ENCODE data around the gene RASA3.

RASA3 gene

DNA sequence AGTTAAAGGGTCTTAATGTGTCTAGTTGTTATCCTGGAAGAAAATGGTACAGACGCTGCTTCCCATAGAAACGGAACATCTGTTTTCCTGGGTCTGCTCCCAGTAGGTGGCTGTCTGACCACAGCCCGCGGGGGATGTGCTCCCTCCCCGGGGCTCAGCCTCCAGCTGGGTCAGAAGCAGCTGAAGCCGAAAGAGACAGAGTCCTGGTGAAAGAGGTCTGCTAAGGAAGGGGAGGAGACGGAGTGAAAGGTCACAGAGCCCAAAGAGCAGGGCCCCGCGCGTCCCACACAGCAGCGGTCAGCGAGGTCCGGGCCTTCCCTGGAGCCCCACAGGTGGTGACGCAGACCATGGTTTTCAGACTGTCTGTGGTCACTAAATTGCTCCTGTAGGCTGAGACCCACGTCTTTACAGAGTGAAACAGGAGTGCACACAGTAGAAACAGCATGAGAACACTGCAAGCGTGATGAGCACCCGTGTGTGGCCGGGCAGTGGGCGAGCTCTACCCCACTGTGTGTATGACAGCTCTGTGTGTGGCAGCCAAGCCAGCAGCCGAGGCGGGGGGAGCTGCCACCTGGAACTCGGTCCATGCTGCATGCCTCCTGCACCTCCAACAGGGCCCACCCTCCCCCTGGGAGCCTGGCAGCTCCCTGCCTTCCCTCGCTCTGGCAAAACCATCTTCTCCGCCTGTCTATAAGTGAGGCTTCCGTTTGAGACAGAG lies 106.5 kb downstream of the RASA3 start:
- Histone ChIP-seq H3K27me3 (ENCODE audit: insufficient read depth, low read length, poor library complexity, severe bottlenecking) (no peaks in the 10 kb centered on the region), H4K20me1 (ENCODE audit: insufficient read depth, low read length, poor library complexity, severe bottlenecking) (no peaks in the 10 kb centered on the region), H3K79me2 (ENCODE audit: insufficient read depth, low read length) (peaks cover 4% of the 10 kb centered on the region; the same call in 1 of the 2 replicates), H3K36me3 (ENCODE audit: insufficient read depth, low read length) (peaks cover 72% of the 10 kb centered on the region; the same call in 1 of the 2 replicates), H3K9me3 (ENCODE audit: insufficient read depth, low read depth, low read length) (no peaks in the 10 kb centered on the region), H3K4me1 (ENCODE audit: insufficient read depth, low read length, poor library complexity, severe bottlenecking) (no peaks in the 10 kb centered on the region), H3K9ac (ENCODE audit: low read depth, low read length, poor library complexity, severe bottlenecking) (no peak overlapping the region), H3K4me3 (ENCODE audit: low read length, poor library complexity, severe bottlenecking) (no peak overlapping the region), H3F3A (ENCODE audit: low read depth) (no peaks in the 10 kb centered on the region), H2AFZ (ENCODE audit: low read length) (no peak overlapping the region), H3K4me2 (ENCODE audit: low read depth, low read length, poor library complexity, severe bottlenecking) (no peak overlapping the region), H3K9me2 (replicated peaks; ENCODE audit: low read depth, low read length) (no peaks in the 10 kb centered on the region)
- no peak for TF ChIP-seq EZH2phosphoT487 (IDR thresholded peaks at IDR 0.05; ENCODE audit: borderline replicate concordance)
- TF ChIP-seq, protein P1, sequence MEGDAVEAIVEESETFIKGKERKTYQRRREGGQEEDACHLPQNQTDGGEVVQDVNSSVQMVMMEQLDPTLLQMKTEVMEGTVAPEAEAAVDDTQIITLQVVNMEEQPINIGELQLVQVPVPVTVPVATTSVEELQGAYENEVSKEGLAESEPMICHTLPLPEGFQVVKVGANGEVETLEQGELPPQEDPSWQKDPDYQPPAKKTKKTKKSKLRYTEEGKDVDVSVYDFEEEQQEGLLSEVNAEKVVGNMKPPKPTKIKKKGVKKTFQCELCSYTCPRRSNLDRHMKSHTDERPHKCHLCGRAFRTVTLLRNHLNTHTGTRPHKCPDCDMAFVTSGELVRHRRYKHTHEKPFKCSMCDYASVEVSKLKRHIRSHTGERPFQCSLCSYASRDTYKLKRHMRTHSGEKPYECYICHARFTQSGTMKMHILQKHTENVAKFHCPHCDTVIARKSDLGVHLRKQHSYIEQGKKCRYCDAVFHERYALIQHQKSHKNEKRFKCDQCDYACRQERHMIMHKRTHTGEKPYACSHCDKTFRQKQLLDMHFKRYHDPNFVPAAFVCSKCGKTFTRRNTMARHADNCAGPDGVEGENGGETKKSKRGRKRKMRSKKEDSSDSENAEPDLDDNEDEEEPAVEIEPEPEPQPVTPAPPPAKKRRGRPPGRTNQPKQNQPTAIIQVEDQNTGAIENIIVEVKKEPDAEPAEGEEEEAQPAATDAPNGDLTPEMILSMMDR (conservative IDR thresholded peaks at IDR 0.05; ENCODE audit: low read length), result no peak

DNA sequence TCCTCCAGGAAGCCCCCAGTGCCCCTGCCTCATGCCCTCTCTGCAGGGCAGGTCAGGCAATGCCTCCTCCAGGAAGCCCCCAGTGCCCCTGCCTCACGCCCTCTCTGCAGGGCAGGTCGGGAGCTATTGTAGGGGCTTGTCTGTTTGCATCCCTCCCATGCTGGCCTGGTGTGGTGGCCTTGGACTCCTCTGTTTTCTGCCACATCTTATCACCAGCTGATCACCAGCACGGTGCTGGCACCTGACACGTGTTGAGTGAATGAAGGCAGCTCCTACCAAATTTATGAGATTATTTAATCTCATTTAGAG lies 107.1 kb downstream of the RASA3 start:
- Histone ChIP-seq H2AFZ (ENCODE audit: low read length) (no peak overlapping the region), H3K4me3 (ENCODE audit: low read length, poor library complexity, severe bottlenecking) (no peak overlapping the region), H3K4me1 (ENCODE audit: insufficient read depth, low read length, poor library complexity, severe bottlenecking) (no peaks in the 10 kb centered on the region), H4K20me1 (ENCODE audit: insufficient read depth, low read length, poor library complexity, severe bottlenecking) (no peaks in the 10 kb centered on the region), H3K36me3 (ENCODE audit: insufficient read depth, low read length) (peaks cover 74% of the 10 kb centered on the region; the same call in 1 of the 2 replicates), H3K4me2 (ENCODE audit: low read depth, low read length, poor library complexity, severe bottlenecking) (no peak overlapping the region), H3K9ac (ENCODE audit: low read depth, low read length, poor library complexity, severe bottlenecking) (no peak overlapping the region), H3K27me3 (ENCODE audit: insufficient read depth, low read length, poor library complexity, severe bottlenecking) (no peaks in the 10 kb centered on the region), H3F3A (ENCODE audit: low read depth) (no peaks in the 10 kb centered on the region), H3K9me3 (ENCODE audit: insufficient read depth, low read depth, low read length) (no peaks in the 10 kb centered on the region), H3K9me2 (replicated peaks; ENCODE audit: low read depth, low read length) (no peaks in the 10 kb centered on the region), H3K79me2 (ENCODE audit: insufficient read depth, low read length) (no peaks in the 10 kb centered on the region)
- TF ChIP-seq EZH2phosphoT487 (IDR thresholded peaks at IDR 0.05; ENCODE audit: borderline replicate concordance), result no peak
- TF ChIP-seq, protein P1 (conservative IDR thresholded peaks at IDR 0.05; ENCODE audit: low read length), result no peak

DNA sequence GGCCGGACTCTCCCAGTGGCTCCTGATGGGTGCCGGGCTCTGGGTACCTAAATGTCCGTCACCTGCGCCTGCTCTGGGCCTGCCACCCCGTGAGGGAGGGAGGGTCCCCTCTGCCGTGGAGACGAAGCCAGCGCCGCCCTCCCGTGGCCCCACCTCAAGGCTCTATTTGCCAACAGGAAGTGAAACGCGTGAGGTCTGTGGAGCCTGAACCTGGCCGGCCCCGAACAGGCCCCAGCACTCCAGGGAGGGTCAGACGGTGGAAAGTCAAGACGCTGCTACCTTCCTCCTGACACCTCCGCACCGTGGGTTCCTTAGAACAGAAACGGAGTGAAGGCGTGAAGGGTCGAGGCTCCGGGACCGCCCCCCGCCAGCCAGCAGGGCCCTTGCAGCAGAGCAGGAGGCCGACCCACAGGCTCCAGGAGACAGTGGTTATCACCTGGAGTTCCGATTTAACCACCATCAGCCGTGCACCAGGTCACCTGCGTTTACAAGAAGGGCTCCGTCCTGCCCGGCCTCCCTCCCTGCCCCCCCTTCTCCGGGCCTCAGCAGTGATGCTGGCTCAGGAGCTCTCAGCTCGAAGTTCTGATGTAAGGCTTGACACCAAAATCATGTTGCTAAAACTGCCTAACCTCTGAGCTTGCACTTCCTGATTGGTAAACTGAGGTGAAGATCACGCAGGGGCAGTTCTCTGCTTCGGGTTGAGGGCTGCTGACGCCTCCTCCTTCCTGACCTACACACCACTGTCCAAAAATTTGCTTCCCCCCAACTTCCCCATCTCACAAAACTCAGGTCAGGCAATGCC lies 107.6 kb downstream of the RASA3 start:
- H4K20me1 ChIP-seq (ENCODE audit: insufficient read depth, low read length, poor library complexity, severe bottlenecking), result no peaks in the 10 kb centered on the region
- peaks cover 77% of the 10 kb centered on the region; the same call in 1 of the 2 replicates for H3K36me3 ChIP-seq (ENCODE audit: insufficient read depth, low read length)
- H3K4me2 ChIP-seq (ENCODE audit: low read depth, low read length, poor library complexity, severe bottlenecking), result no peak overlapping the region
- no peaks in the 10 kb centered on the region for H3K9me3 ChIP-seq (ENCODE audit: insufficient read depth, low read depth, low read length)
- H3K4me1 ChIP-seq (ENCODE audit: insufficient read depth, low read length, poor library complexity, severe bottlenecking), result no peaks in the 10 kb centered on the region
- no peaks in the 10 kb centered on the region for H3K9me2 ChIP-seq (replicated peaks; ENCODE audit: low read depth, low read length)
- H3K79me2 ChIP-seq (ENCODE audit: insufficient read depth, low read length), result no peaks in the 10 kb centered on the region
- TF ChIP-seq, protein P1 (conservative IDR thresholded peaks at IDR 0.05; ENCODE audit: low read length), result no peak
- no peak for TF ChIP-seq EZH2phosphoT487 (IDR thresholded peaks at IDR 0.05; ENCODE audit: borderline replicate concordance)
- H3F3A ChIP-seq (ENCODE audit: low read depth), result no peaks in the 10 kb centered on the region
- no peak overlapping the region for H3K4me3 ChIP-seq (ENCODE audit: low read length, poor library complexity, severe bottlenecking)
- H3K27me3 ChIP-seq (ENCODE audit: insufficient read depth, low read length, poor library complexity, severe bottlenecking), result no peaks in the 10 kb centered on the region
- H3K9ac ChIP-seq (ENCODE audit: low read depth, low read length, poor library complexity, severe bottlenecking), result no peak overlapping the region
- H2AFZ ChIP-seq (ENCODE audit: low read length), result no peak overlapping the region
